NCI-H748 (cell line): ENCODE data around the gene GRHPR.
"Not testable (repeated sequence)": the region's sequence is repeated elsewhere in the genome, so short reads cannot be mapped to it uniquely, and the experiment has no call there.

Experiments
- DNase-seq: peaks from one replicate; lab custom pipeline; 2025; ENCODE audit not compliant: unreplicated experiment; lab: John Stamatoyannopoulos, UW

GRHPR gene

DNA sequence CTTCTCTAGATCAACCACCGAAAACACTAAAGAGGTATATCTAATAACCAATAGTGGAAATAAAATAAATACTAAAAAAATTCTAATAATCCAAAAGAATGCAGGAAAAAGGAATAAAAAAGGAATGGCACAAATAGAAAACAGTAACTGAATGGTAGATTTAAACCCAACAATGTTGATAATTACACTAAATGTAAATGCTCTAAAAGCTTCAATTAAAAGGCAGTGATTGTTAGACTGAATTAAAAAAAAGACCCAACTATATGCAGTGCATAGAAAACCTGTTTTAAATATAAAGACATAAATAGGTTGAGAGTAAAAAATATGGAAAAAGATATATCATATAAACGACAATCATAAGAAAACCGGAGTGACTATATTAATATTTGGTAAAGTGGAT lies 51.9 kb downstream of the GRHPR start:
- DNase-seq: no peak

DNA sequence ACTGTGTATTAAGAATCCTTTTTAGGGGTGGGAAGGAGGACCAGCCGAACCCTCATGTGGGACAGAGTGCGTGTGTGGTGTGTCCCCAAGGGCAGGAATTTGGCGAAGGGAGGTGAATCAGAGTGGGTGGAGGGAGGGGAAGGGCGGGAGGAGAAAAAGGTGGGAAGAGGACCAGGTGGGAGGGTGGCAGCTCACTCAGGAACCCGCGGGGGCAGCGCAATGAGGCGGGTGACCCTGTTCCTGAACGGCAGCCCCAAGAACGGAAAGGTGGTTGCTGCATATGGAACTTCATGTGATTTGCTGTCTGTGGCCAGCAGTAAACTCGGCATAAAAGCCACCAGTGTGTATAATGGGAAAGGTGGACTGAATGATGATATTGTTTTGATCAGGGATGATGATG lies 54.4 kb downstream of the GRHPR start:
- DNase-seq: no peak

DNA sequence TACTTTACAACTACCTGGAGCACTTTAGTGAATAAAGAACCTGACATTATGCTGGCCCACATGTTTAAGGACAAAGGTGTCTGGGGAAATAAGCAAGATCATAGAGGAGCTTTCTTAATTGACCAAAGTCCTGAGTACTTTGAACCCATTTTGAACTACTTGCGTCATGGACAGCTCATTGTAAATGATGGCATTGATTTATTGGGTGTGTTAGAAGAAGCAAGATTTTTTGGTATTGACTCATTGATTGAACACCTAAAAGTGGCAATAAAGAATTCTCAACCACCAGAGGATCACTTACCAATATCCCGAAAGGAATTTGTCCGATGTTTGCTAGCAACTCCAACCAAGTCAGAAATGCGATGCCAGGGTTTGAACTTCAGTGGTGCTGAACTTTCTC lies 54.9 kb downstream of the GRHPR start:
- not testable (repeated sequence) for DNase-seq

GRCh38 chr9:37477987-37478619 lies 55.6 kb downstream of the GRHPR start:
- DNase-seq: not testable (repeated sequence)

DNA sequence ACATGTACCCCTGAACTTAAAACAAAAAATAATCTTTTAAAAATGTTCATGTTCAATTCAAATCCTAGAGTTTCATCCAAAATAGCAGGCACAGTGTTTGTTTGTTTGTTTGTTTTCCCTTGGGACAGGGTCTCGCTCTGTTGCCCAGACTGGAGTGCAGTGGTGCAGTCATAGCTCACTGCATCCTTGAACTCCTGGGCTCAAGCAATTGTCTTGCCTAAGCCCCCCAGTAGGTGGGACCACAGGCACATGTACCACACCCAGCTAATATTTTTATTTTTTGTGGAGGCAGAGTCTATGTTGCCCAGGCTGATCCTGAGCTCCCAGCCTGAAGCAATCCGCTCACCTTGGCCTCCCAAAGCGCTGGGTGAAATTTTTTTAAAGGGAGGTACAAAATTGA lies 58.3 kb downstream of the GRHPR start:
- DNase-seq: no peak

GRCh38 chr9:37485389-37486255 lies 63.1 kb downstream of the GRHPR start, which contains the start of gene POLR1E:
POLR1E (plus strand) TSS chr9:37485948; CDS start chr9:37486048, 100 bp downstream.
- peak; percentile 97 for DNase-seq

GRCh38 chr9:37486256-37486615 lies 63.7 kb downstream of the GRHPR start:
- no peak for DNase-seq
